HG03432 (cell line): ENCODE measurements around the gene SENP3.
A peak's percentile ranks its signal among the peaks of the same experiment; 100 is the strongest.
"Not testable (repeated sequence)": the region's sequence is repeated elsewhere in the genome, so short reads cannot be mapped to it uniquely, and the experiment has no call there.

Experiments used
- ATAC-seq: cut with Tn5 transposase; IDR thresholded peaks from one replicate; pipeline ENCODE4 v1.9.1; 2021; ENCODE audit warnings: mild to moderate bottlenecking, moderate library complexity; ENCODE audit not compliant: unreplicated experiment

SENP3 gene

GRCh38 chr17:7590743-7591142, 29.0 kb downstream of the SENP3 start:
- no peak for ATAC-seq

GRCh38 chr17:7591596-7591995, 29.9 kb downstream of the SENP3 start:
- no peak for ATAC-seq

GRCh38 chr17:7592422-7593021, 30.8 kb downstream of the SENP3 start:
- no peak for ATAC-seq

- no peak for ATAC-seq
These were observed 31.6 kb downstream of the SENP3 start for GRCh38 chr17:7593296-7593695.

DNA sequence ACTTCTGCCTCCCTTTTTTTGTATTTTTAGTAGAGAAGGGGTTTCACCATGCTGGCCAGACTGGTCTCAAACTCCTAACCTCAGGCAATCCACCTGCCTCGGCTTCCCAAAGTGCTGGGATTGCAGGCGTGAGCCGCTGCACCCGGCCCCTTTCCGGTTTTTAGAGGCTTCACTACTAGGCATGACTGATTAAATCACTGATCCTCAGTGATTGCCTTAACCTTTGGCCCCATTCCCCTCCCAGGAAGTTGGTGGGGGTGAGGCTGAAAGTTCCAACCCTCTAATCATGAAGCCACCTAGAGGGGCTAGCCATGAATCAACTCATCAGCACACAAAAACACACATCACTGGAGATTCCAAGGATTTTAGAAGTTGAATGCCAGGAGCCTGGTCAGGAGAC, 35.8 kb downstream of the SENP3 start:
- ATAC-seq = not testable (repeated sequence)

DNA sequence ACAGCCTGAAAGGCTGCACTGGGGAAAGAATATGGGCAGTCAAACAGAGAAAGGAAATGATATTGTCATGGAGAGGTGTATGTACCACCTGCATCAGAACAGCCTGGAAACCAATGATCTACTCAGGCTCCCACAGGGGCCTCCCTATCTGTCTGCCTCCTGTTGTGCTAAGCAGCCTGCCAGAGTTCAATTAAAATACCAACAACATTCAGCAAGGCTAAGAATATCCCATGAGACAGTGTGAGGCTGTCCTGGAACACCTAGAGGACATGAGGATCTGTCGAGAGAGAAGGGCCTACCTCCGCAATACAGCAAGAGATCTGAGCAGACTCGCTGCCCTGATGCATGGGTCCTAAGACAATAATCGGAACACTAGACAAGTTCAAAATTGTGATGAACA, 44.6 kb downstream of the SENP3 start:
- ATAC-seq = no peak

DNA sequence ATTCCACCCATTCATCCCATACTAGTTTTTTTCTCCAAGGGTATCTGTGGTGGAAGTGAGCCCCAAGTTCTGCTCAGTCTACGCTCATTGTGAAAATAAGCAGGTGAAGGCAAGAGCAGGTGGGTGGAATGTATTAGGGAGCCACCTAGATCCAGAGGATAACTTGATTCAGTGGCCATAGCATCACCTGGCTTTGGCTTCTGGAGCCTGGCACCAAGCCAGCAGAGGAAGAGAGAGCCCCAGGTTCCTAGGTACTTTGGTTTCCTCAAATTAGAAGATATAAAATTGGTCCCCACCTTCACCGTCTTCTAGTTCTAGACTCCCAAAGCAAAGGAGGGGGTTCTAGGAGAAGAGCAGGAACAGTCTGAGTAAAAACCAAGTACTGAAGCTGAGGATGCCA, 48.9 kb downstream of the SENP3 start:
- ATAC-seq = no peak

DNA sequence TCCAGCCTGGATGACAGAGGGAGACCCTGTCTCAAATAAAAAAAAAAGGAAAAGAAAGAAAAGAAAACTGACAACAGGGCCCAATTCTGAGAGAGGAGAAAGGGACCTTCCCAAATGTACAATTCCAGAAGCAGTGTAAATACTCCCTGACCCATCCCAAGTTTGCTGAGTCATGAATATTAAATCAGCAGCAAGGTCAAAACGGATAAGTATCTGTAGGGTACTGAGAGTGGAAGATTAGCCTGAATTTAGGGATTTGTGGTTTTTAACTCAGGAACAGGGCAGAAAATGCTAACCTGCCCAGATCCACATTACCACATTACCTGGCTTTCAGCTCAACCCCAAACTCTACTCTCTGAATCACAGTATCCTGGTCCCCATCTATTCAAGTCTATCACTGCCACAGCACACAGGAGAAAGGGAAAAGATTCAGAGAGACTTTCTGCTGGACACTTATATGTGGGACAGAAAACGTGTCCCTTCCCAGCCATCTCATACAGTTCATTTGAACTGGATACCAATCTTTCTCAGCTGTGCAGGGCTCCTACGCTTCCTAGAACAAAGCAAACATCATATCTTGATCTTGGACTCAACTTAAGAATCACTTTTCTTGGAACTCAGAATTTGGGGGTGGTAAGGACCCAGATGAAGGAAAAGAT, 50.0 kb downstream of the SENP3 start:
- ATAC-seq = no peak

GRCh38 chr17:7612294-7612640, 50.5 kb downstream of the SENP3 start:
- ATAC-seq = no peak

DNA sequence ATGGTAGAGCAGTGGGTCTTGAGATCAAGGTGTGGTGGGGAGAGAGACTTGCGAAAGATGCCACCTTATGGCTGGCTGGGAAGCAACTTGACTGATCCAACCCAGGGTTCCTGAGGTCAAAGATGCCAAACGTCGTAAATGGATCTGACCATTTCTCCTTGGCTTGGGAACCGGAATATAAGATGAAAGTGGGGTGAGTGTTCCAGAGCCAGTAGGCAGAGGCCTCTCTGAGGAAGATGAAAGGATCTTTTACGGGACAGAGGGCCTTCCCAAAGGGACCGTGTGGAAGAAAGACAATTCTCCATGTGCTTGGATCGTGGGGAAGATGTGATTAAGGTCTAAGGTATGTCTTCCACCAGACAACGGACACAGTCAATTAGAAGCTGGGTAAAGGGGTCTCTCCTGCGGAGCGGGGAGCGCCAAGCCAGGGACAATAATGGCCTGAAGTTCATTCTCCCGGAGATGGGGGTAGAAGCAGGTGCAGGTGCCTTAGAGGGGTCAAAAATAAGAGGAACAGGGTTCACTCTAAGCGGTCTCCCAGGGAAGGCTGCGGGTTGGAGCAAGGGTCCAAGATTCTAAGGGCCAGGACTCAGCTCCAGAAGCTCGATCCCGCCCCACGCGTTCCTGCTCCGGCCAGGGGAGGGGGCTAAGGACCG, 52.2 kb downstream of the SENP3 start:
- ATAC-seq = no peak

- ATAC-seq = peak; percentile 78
These were observed 52.9 kb downstream of the SENP3 start, which contains the start of gene FXR2 for GRCh38 chr17:7614425-7615264. Gene FXR2 (minus strand): TSS chr17:7614897. CDS start chr17:7614532, 365 bp downstream.

GRCh38 chr17:7615265-7615747, 53.6 kb downstream of the SENP3 start:
- no peak for ATAC-seq

GRCh38 chr17:7618608-7619007, 56.9 kb downstream of the SENP3 start:
- no peak for ATAC-seq

- ATAC-seq = no peak
These were observed 59.1 kb downstream of the SENP3 start for GRCh38 chr17:7620835-7621234.
